HG03045 (cell line): ENCODE data around the gene LSM3.
"Not testable (repeated sequence)": the region's sequence is repeated elsewhere in the genome, so short reads cannot be mapped to it uniquely, and the experiment has no call there.

ENCODE experiments used
- ATAC-seq: cut with Tn5 transposase; IDR thresholded peaks from one replicate; pipeline ENCODE4 v1.9.1; 2021; ENCODE audit warnings: mild to moderate bottlenecking, moderate library complexity; ENCODE audit not compliant: unreplicated experiment

The LSM3 gene

DNA sequence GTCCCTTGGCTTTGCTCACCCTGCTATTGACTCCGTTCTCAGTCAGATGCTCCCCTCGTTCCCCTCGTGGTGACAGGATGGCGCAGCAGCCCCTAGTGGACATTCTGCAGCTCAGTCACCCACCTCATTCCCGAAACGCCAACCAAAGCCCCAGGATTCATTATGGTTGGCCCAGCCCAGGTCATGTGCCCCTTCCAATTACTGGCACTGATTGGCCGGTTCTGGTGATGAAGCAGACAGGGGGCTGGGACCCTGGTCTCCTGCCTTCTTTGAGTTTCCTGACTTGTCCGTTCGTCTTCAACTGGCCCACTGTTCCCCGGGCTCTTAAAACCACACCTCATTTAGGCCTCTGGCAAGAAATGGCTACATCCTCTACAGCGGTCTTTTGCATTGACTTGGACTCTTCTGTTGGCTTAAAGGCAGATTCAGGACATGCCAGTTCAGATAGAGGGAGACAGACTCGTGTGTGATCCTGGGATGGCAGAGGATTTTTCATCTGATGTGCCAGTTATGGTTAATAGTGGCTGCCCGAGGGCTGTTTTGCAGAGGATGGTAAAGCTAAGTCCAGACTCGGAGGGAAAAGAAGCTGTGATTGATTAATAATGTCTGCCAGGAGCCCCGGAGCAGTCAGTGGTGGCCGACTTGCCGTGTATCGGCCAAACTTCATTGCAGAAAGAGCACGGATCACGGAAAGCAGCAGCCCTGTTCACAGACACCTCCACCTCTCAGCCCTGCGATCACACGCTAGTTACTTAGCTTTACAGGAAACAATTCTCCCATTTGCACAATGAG lies 37.8 kb downstream of the LSM3 start:
- ATAC-seq, result no peak

DNA sequence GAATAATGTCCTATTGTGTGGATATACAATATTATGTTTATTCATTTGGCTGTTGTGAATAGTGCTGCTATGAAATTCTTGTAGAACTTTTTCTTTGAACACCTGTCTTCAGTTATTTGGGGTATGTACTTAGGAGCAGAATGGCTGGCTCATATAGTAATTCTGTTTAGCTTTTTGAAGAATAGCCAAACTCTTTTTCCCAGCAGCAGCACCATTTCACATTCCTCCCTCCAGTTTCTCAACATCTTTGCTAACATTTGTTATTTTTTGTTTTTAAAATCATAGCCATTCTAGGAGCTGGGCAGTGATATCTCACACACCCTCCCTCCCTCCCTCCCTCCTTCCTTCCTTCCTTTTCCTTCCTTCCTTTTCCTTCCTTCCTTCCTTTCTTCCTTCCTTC lies 39.7 kb downstream of the LSM3 start:
- no peak for ATAC-seq

DNA sequence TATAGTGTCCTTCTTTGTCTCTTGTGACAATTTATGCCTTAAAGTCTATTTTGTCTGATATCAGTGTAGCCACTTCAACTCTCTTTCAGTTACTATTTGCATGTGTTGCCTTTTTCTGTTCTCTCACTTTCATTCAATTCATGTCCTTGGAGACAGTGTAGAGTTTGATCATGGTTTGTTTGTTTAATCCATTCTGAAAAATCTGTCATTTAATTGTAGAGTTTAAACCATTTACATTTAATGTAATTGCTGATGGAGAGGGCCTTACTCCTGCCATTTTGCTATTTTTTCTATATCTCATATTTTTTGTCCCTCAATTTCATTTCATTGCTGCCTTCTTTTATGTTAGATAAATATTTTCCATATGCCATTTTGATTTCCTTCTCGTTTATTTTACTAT lies 42.3 kb downstream of the LSM3 start:
- no peak for ATAC-seq

DNA sequence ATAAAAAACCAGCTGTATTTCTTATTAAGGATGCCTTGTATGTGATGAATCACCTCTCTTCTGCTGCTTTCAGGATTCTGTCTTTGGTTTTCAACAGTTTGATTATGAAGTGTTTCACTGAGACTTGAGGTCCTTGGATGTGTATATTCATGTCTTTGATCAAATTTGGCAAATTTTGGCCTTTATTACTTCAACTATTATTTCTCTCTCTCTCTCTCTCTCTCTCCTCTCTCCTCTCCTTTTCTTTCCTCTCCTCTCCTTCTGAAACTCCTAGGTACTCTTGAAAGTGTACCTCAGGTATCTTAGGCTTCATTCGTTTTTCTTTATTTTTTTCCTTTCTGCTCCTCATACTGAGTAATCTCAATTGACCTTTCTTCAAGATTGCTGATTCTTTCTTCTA lies 43.3 kb downstream of the LSM3 start:
- no peak for ATAC-seq

DNA sequence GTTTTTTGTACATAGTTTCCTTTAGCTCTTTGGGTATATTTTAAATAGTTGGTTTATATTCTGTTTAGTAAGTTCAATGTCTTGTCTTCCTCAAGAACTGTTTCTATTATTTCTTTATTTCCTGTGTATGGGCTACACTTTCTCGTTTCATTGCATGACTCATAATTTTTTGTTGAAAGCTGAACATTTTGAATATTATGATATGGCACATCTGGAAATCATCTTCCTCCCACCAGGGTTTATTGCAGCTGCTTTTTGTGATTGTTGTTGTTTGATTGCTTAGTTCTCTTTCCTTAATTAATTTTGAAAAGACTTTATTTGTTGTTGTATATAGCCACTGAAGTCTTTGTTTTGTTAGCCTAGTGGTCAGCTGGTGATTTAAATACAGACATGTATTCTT lies 43.8 kb downstream of the LSM3 start:
- ATAC-seq, result no peak

DNA sequence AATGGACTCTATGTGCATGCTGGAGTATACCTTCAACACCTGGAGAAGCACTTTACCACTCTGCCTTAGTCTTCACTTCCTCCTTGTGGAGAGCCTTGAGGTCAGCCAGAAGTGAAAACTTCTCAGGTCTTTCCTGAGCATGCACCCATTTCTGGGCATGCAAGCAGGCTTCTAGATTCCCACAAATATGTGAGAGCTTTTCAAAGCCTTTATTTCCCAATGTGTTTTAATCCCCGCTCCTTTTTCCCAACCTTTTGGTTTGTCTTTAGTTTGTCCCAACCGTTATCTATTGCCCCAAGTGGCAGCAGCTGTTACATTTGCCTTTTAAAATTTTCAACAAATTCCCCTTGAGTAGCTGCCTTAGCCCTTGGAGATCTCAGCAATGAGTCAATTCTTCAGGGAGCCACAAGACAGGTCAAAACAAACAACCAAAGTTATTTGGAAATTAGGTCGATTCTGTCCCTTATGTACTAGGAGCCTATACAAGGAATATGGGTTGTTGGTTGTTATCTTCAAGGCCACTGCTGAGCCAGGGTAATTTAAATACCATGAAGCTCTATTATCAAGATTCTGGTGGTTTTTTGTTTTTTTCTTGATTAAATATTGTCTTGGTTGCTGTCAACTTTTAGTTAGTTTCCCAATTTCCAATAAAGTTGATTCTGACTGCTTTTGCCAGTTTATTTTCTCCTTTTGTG lies 44.4 kb downstream of the LSM3 start:
- ATAC-seq, result no peak

DNA sequence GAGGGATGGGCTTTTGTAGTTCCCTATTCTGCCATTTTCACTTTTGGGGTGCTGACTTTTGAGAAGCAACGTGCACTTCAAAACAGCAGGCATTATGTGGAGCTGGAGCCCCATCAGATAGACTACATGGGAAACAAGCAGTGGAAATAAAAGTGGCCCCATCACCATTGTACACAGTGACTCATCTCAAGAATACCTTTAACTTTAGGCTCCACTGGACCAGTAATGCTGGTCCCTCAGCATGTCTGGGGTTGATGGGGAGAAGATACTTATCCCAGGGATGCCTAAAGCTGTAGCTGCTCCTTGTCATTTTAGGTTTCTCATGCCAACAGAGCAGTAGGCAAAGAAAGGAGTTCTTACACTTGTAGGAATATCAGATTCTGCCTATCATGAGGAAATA lies 45.0 kb downstream of the LSM3 start:
- no peak for ATAC-seq

DNA sequence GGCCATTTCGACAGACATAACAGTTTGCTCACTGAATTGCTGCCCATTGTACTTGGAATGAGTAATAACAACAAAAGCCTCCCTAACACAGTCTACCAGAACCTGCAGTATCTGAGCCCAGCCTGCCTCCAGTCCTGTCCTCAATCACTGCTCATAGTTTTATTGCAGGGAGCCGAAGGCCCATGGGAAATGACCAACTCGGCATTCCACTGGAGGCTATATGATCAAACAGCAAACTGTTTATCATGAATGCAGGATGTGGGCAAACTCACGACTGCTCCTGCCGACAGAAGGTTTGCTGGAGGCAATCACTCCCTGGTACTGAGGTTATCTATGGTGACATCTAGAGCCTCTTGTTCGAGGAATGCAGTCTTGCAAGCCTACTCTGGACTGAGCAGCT lies 46.3 kb downstream of the LSM3 start:
- ATAC-seq, result no peak

DNA sequence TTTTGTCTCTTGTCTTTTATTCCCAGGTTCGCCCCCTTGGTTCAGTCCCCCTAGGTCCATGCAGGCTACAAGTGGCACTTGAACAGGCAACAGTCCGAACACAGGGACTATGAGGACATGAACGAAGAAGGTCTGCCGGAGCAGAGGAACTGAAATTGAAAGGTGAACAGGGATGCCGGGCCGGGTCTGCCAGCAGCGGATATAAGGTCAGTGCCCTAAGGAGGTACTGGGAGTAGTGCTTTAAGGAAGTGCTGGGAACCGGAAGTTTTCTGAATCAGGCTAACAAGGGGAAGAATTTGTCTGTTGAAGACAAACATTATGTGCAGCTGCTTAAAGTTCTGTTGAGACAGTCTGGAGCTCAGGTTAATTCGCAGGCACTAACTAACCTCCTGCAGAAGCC lies 46.8 kb downstream of the LSM3 start:
- no peak for ATAC-seq

DNA sequence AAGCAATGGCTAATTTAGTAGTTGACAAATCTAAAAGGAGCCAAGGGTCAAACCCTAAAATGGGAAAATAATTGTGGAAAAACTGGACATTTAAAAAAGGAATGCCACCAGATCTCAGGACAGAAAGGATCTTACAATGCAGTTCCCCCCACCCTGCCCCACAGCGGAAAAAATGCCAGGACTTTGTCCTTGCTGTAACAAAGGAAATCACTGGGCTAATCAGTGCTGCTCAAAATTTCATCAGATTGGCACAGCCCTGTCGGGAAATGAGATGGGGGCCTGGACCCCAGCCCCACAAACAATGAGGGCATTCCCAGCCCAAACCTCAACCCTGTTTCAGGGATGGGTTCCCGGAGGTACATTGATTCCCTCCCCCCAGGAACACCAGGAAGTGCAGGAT lies 47.7 kb downstream of the LSM3 start:
- ATAC-seq, result not testable (repeated sequence)

DNA sequence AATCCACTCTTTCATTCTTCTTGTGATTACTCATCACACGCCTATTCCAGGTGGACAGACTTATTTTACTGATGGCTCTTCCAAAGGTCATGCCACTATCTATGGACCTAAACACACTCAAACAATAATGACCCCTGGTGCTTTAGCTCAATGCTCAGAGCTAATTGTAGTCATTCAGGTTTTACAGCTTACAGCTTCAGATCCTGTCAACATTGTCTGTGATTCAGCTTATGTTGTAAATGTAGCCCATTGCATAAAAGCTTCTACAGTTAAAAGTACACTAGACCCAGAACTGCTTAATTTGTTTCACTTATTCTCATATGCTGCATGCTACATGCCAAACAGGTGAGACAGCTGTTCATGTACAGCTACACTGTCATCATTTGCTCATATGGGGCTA lies 49.2 kb downstream of the LSM3 start:
- ATAC-seq, result no peak

DNA sequence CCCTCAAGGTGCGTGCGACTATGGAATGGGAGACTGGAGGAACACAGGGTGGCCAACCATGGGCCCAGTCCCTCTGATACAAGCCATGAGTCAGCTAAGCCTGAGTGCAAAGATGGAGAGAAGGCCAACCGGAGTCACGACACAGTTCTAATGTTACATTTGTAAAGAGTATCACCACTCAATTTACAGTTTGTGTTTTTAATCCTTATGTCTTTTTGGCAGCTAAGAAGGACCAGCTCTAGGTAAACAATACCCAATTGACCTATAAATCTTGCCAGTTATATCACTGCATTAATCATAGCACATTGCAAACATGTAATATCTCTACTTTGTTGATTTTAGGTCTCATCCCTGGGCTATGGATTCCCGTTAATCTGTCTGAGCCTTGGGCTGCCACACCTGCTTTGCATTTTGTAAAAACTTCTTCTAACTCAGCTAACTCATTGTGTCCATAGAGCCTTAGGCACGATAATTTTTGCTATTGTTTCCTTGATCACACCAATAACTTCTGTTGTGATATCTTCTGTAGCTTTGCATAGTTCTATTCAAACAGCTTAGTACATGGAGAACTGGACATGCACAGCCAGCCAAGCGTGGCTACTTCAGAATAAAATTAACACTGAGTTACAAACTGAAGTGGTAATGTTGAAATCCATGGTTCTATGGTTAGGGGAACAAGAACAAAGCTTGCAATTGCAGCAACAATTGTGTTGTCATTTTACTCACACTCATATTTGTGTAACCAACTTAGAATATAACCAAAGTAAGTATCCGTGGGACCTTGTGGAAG lies 50.3 kb downstream of the LSM3 start:
- ATAC-seq, result no peak

DNA sequence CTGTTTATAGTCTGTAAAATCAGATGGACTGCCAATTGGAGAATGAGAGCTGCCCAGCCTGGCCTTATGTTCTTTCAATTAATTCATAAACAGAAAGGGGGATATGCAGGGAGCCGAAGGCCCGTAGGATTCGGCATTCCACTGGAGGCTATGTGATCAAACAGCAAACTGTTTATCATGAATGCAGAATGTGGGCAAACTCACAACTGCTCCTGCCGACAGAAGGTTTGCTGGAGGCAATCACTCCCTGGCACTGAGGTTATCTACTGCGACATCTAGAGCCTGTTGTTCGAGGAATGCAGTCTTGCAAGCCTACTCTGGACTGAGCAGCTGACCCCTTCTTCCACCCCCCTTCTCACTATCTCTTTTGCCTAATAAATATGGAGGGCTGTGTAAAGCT lies 51.1 kb downstream of the LSM3 start:
- ATAC-seq, result not testable (repeated sequence)

DNA sequence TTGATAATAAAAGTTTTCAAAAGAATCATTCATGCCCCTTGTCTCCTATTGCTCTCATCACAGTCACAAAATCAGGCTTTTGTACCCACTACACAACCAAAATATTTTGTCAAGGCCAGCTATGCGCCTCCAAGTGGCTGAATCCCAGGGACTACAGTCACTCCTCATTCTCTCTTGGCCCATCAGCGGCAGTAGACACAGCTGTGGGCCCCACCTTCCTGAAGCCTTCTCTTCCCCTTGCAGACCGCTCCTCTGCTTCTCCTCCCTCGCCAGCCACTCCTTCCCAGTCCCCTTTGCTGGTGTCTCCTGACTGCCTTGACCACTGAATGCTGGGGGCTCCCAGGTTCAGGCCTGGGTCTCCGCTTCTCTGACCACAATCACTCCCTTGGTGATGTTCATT lies 52.1 kb downstream of the LSM3 start:
- no peak for ATAC-seq

DNA sequence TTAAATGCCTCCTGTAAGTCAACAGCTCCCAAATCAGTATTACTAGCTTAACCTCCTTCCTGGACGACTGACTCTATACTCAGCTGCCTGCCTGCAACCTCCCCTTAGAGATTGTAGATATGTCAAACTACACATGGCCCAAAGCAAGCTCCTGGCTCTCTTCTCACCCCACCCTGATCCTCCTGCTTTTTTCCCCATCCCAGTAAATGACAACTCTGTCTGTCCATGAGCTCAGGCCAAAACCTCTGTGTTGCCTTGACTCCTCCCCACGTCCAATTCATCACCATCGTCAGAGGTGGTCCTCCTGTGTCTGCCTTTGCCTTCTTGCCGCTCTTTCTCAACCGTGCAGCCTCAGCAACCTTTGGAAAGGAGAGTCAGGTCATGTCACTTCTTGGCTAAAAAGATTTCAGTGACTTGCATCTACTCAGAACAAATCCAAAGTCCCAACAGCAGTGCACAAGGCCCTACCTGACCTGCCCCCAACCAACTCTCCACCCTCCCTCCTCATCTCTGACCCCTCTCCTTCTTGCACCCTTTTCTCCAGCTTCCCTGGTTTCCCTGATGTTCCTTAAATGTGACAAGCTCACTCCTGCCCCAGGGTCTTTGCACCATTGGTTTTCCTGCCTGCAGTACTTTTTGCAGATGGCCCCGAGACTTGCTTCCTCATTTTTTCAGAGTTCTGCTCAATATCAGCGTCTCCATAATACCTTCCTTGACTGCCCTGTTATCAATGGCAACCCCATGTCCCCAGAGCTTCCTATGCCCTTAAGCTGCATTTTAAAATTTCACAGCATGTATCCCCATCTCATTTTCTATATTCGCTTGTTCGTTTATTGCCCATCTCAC lies 52.8 kb downstream of the LSM3 start:
- ATAC-seq, result no peak

DNA sequence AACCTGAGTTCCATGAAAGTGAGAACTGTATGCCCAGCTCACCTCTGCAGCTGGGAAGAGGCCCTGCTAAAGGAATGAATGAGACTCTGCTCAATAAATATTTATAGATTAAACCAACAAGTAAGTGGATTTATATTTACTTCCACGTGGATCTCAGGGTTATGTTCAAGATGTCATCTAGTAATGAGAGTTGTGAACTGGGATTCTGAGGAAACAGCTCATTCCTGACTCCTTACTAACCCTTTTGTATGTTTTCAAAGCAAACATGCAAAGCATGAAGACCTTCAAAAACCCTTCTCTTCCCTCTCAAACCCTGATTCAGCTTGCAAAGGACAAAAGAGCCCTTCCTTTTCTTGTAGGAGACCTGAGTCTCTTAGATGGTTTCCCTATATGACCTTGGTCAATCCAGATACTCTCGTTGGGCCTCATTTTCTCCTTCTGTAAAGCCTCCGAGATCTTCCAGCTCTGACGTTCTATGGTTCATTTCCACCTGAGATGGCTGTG lies 53.4 kb downstream of the LSM3 start:
- ATAC-seq, result no peak

DNA sequence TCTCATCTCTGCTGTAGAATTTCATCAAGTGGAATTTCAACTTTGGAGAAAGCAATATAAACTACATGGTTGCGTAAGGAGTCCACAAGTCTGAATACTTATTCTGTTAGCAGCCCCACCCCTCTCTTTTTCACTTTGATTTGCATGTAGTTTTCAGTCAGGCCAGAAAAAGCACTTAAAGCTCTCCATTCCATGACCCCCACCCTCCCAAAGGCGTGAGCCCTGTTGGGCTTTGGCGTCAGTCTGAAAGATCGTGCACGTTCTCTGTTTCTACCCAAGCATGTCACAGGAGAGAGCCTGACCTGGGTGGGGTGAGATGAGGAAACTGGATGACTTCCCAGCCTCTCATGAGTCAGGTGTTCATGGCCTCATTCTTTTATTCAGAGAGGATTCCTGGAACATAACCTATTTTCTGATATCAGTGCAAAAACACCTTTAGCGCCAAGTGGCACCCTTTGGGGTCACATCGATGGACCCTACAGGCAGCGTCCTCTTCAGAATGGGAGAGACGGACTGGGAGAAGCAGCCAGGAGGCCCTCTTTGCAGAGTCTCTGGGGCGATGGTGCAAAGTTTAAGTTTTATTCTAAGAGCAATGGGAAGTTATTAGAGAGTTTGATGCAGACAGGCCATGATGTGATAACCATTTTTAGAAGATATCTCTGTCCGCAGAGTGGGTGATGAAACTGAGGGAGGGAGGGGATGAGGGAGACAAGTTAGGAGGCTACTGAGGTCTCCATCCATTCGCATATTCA lies 55.8 kb downstream of the LSM3 start:
- no peak for ATAC-seq

DNA sequence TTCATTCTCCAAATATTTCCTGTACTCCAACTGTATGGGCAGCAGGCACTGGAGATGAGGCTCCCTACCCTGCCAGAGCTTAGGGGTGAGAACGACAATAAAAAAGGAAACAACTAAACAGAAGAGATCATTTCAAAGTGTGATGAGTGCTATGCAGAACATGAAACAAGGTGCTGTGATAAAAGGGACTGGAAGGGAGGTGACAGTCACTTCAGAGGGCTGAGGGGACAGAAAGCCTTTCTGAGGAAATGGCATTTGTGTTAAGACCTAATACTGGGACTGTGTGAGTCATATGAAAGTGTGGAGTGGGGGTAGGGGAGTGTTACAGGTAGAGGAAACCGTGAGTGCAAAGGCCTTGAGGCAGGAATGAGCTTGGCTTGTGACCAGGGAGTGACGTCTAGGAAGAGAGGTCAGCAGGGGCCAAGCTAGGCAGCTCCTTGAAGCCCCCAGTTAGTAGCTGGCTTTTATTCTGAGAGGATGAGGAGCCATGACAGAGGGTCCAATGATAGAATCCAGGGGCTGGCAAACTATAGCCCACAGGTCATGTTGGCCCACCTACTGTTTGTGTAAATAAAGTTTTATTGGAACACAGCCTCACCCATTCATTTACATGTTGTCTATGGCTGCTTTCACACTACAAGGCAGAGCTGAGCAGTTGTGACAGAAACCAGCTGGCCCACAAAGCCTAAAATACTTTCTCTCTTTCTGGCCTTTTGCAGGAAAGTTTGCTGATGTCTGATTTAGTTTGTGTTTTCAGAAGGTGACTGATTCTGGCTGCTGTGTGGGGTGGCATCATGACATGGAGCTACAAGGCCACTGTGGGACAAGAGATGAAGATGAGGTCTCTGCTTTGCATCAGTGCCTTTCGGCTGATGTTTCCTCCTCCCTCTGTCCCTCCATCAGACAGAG lies 56.6 kb downstream of the LSM3 start:
- no peak for ATAC-seq

DNA sequence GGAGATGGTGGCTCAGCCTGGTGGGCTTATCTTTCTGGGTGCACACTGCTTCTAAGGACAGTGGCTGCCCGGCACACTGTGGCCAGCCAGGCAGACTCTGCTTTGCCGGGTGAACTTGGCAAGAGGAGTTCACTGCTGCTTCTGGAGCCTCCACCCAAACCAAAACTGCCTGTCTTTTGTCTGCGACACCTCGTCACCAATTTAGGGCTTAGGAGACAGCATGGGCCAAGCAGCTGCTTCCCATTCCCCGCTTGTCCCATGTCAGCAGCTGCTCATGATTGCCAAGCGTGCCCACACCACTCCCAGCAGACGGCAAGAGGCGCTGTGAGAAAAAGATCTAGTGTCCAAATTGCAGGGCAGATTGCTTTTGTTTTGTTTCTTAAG lies 57.3 kb downstream of the LSM3 start:
- no peak for ATAC-seq
